Upper lobe of right lung (tissue), 1 donor: ENCODE measurements around the gene ITGA1. TPM values are rescaled to one million over a fixed set of nuclear protein-coding genes. Genes with fewer than 3 reads are reported as not detected.
A peak's percentile ranks its signal among the peaks of the same experiment; 100 is the strongest.

Source experiments
- ATAC-seq: fragments of 200-7000 bp; cut with Tn5 transposase; one replicate; pipeline ENCODE4 v1.9.1; 2020; ENCODE audit warnings: mild to moderate bottlenecking, moderate library complexity
- DNase-seq: peaks from one replicate; pipeline ENCODE4 v3.0.0-alpha.2; 2020
- H3K27ac ChIP-seq: fragments of 200-600 bp; one replicate; pipeline ENCODE4 v1.8.0; 2022
- H3K27me3 ChIP-seq: fragments of 200-600 bp; one replicate; pipeline ENCODE4 v1.8.0; 2022; ENCODE audit warnings: mild to moderate bottlenecking
- H3K36me3 ChIP-seq: fragments of 200-600 bp; one replicate; pipeline ENCODE4 v1.8.0; 2022
- H3K4me1 ChIP-seq: fragments of 200-600 bp; one replicate; pipeline ENCODE4 v1.8.0; 2022
- H3K4me3 ChIP-seq: fragments of 200-600 bp; one replicate; pipeline ENCODE4 v1.8.0; 2022; ENCODE audit warnings: mild to moderate bottlenecking
- H3K9me3 ChIP-seq: fragments of 200-600 bp; one replicate; pipeline ENCODE4 v1.8.0; 2022
- CTCF ChIP-seq: fragments of 200-600 bp; IDR thresholded peaks from one replicate; pipeline ENCODE4 v1.8.0; 2022; ENCODE audit warnings: antibody characterized with exemption
- intact Hi-C: fragments of 100-400 bp; cut with DNase I; formaldehyde crosslinking; loops from one replicate; pipeline ENCODE4 v1.11.0; 2022
- total RNA-seq: library from RNA; stranded (reverse); fragmentation: NEBNext Ultra II Directional; extraction: Animal tissue kit (Norgen Biotek cat#: 25700); gene quantifications from one replicate; pipeline ENCODE4 v1.2.1, GENCODE V29; 2021
- donor health status: DM: no; HTN: yes; CAD: no; lungs with severe emphysema.

The ITGA1 gene
- total RNA-seq, 1 donor from 2014 or later, result 94.8 TPM

- DNase-seq, result no peak
- no peak for TF ChIP-seq CTCF
Observed at GRCh38 chr5:52779213-52779612, 8.5 kb upstream of the ITGA1 start.

GRCh38 chr5:52783226-52783959, 4.3 kb upstream of the ITGA1 start:
- intact Hi-C loops, result no loop called here
- no peaks in the 10 kb centered on the region for H3K36me3 ChIP-seq
- DNase-seq, result no peak
- no peak overlapping the region for H3K4me3 ChIP-seq
- H3K9me3 ChIP-seq, result no peaks in the 10 kb centered on the region
- TF ChIP-seq CTCF, result no peak
- H3K27ac ChIP-seq, result no peak overlapping the region
- no peaks in the 10 kb centered on the region for H3K27me3 ChIP-seq
- H3K4me1 ChIP-seq, result peaks cover 7% of the 10 kb centered on the region
- peak; percentile 8 for ATAC-seq

More at GRCh38 chr5:52779213-52779612, 8.5 kb upstream of the ITGA1 start:
- no peak overlapping the region for H3K4me3 ChIP-seq
- intact Hi-C loops, result no loop called here
- H3K36me3 ChIP-seq, result no peaks in the 10 kb centered on the region
- H3K27ac ChIP-seq, result no peak overlapping the region
- H3K9me3 ChIP-seq, result no peaks in the 10 kb centered on the region
- no peak for ATAC-seq
- no peaks in the 10 kb centered on the region for H3K27me3 ChIP-seq
- peaks cover 6% of the 10 kb centered on the region for H3K4me1 ChIP-seq

- H3K4me3 ChIP-seq, result no peak overlapping the region
- H3K27me3 ChIP-seq, result no peaks in the 10 kb centered on the region
- intact Hi-C loops, result no loop called here
- no peak overlapping the region for H3K27ac ChIP-seq
- peaks cover 7% of the 10 kb centered on the region for H3K4me1 ChIP-seq
- no peak for TF ChIP-seq CTCF
- no peak for DNase-seq
- H3K9me3 ChIP-seq, result no peaks in the 10 kb centered on the region
- no peaks in the 10 kb centered on the region for H3K36me3 ChIP-seq
- no peak for ATAC-seq
Observed at GRCh38 chr5:52784737-52785136, 3.0 kb upstream of the ITGA1 start.

GRCh38 chr5:52786391-52786790, 1.3 kb upstream of the ITGA1 start:
- ATAC-seq (no peak), DNase-seq (no peak)
- no peak overlapping the region for H3K4me3 ChIP-seq
- H3K27me3 ChIP-seq, result no peaks in the 10 kb centered on the region
- peaks cover 7% of the 10 kb centered on the region for H3K4me1 ChIP-seq
- no peak for TF ChIP-seq CTCF
- H3K36me3 ChIP-seq, result no peaks in the 10 kb centered on the region
- intact Hi-C loops, result no loop called here
- H3K27ac ChIP-seq, result peak overlapping the region; percentile 85
- H3K9me3 ChIP-seq, result no peaks in the 10 kb centered on the region

- H3K9me3 ChIP-seq, result no peaks in the 10 kb centered on the region
- TF ChIP-seq CTCF, result peak; percentile 34
- ATAC-seq (peak; percentile 73), DNase-seq (no peak)
- H3K36me3 ChIP-seq, result no peaks in the 10 kb centered on the region
- peaks cover 7% of the 10 kb centered on the region for H3K4me1 ChIP-seq
- intact Hi-C loops, result no loop called here
- peak overlapping the region; percentile 85 for H3K27ac ChIP-seq
- peak overlapping the region; percentile 69 for H3K4me3 ChIP-seq
- H3K27me3 ChIP-seq, result no peaks in the 10 kb centered on the region
Observed at GRCh38 chr5:52786949-52787599, 642 bp upstream of the ITGA1 start.
